ENCODE measurements around the gene GDI1.
A peak's percentile ranks its signal among the peaks of the same experiment; 100 is the strongest.
"Not testable (repeated sequence)": the region's sequence is repeated elsewhere in the genome, so short reads cannot be mapped to it uniquely, and the experiment has no call there.

Gene GDI1

DNA sequence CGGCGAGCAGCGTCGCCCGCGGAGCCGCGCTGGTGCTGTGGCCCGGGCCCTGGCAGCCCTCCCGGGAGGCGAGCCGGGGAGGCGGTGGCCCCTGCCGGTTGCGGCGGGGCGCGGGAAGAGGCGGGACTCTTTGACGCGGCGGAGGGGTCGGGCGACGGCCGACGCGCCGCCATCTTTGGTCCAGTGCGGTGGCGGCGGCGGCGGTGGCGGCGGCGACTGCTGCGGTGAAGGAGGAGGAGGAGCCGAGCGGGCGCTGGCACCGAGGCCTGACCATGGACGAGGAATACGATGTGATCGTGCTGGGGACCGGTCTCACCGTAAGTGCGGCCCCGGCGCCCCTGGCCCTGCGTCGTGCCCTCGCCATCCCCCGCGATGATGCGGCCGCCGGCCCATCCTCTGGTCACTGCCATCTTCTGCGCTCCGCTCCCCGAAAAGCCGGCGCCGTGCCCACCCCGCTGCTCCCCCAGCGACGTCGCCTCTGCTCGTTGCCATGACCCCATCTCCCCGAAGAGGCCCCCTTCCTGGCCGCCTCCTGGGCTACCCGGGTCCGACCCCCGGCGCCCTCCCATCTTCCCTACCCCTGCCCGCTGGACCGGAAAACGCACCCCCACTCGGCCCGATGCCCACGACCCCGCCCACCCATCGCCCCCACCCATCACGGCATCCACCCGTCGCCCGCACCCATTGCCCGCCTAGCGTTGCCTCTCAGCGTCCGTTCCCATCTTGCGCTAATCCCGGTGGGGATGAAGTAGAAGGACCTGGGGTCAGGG lies at the start of gene GDI1:
TSS of gene GDI1 (plus strand) at position 172 of the 770 bp plus-strand sequence. CDS start at position 273, 101 bp downstream.
- no peak for DNase-seq (ENCODE audit: low read depth in 2 of 2)

DNA sequence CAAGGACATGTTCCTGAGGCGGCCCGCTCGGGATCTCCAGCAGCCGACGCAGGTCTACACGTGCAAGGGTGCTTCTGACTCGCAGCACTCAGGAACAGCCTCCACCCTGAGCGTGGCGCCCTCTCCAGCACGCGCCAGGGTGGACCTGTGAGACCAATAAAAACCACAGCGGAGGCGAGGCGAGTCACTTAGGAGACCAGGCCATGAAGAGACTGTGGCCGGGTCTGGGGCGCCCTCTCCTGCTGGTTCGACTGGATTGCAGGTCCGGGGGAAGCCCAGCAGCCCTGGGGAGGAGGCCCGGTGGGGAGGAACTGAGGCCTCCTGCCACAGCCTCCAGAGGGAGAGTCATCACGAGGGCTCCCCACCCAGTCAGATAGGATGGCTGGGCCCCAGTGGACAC lies 48.9 kb upstream of the GDI1 start:
- not testable (repeated sequence) for DNase-seq (ENCODE audit: low read depth in 2 of 2)

DNA sequence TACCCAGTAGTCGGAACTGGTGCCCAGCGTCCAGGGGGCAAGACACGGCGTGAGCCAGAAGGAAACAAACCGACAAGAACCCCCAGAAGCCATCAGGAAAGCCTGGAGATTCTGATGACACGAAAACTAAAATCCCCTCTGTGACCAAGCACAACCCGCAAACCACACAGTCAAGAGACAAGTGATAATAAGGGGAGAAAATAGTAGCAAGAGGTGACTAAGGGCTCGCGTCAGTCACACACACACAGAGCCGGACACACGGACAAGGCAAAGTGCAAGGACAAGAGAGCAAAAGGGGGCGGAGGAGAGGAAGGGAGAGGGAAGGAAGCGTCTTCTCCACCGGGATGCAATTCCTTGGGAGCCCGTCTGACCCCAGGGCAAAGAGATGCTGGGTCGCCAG lies 48.3 kb upstream of the GDI1 start:
- not testable (repeated sequence) for DNase-seq (ENCODE audit: low read depth in 2 of 2)

DNA sequence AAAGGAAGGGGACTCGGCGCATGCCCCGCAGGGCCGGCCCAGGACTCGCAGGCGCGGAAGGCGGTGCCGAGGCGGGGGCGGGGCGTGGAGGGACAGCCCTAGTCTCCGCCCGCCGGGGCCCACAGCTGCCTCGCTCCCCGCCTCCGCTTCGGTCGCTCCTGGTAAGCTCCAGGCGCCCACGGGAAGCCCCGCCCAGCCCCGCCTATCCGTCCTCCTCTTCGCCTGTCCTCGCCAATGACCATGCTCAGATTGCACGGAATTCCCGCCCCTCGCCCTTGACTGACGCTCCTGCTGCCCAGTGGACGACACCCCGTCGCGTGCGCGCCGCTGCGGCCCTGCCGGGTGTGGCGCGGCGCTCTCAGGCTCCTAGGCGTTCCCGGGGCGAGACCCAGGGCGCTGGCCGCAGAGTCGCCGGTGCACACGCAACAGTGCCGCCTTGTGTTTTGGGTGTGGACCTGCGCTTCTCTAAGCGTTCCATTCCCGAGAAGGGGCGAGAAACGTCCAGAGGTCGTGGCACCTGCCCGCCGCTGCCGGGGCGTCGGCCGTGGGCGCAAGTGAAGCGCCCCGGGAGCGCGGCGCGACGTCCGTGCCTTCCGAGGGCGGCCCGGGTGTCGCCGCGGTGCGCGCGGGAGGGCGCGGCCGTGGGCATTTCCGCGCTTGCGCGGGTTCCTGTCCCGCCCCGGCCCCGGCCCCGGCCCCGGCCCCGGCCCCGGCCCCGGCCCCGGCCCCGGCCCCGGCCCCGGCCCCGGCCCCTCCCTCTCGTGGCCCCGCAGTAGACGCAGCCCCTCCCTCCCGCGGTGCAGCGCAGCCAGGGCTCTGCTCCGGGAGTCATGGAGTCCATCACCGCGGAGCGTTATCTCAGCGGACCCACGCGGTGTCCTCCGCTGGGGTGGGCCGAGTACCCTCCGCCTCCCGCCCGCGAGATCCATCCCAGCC lies 46.9 kb upstream of the GDI1 start:
- DNase-seq (ENCODE audit: low read depth in 2 of 2) = not testable (repeated sequence)

DNA sequence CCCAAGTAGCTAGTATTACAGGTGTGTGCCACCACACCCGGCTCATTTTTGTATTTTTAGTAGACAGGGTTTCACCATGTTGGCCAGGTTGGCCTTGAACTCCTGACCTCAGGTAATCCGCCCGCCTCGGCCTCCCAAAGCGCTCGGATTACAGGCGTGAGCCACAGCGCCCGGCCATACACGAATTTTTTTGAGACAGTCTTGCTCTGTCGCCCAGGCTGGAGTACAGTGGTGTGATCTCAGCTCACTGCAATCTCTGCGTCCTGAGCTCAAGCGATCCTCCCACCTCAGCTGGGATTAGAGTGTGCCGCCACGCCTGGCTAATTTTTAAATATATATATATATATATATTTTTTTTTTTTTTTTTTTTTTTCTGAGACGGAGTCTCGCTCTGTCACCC lies 40.6 kb upstream of the GDI1 start:
- DNase-seq (ENCODE audit: low read depth in 2 of 2) = not testable (repeated sequence)

DNA sequence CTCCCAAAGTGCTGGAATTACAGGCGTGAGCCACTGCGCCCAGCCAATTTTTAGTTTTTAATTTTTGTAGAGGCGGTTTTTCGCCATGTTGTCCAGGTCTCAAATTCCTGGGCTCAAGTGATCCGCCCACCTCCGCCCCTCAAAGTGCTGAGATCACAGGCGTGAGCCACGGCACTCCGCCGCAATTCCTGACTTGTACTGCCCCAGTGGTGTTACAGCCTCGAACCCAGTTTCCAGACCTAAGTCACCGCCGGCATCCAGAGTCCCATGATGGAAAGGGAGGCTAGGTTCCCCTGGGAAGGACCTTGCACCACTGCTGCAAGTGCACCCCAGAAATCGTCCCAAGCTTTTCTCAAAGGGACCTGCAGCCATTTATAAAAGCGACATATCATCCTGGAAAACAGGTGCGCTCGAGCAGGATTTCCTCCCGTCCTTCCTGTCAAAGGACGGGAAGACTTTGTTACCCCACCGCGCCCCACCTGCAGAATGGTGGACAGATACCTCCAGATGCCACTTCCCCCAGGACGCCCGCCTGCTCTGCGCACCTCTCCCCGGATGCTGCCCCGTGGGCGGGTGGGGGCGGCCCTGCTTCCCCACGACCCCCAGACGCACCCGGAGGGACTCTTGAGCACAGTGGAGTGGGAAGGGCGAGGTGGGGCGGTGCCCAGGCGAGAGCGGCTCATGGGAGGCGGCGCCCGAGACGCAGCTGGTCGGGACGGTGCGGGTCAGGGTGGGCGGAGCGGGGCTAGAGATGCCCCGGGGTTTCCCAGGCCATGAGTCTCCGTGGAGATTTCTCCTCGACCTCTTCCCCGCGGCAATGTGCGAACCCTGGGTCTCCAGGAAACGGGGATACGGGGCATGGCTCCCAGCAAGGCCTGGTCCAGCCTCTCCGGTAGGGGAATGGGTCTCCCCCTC lies 39.7 kb upstream of the GDI1 start:
- peak; percentile 54 to 56 for DNase-seq (ENCODE audit: low read depth in 2 of 2)

DNA sequence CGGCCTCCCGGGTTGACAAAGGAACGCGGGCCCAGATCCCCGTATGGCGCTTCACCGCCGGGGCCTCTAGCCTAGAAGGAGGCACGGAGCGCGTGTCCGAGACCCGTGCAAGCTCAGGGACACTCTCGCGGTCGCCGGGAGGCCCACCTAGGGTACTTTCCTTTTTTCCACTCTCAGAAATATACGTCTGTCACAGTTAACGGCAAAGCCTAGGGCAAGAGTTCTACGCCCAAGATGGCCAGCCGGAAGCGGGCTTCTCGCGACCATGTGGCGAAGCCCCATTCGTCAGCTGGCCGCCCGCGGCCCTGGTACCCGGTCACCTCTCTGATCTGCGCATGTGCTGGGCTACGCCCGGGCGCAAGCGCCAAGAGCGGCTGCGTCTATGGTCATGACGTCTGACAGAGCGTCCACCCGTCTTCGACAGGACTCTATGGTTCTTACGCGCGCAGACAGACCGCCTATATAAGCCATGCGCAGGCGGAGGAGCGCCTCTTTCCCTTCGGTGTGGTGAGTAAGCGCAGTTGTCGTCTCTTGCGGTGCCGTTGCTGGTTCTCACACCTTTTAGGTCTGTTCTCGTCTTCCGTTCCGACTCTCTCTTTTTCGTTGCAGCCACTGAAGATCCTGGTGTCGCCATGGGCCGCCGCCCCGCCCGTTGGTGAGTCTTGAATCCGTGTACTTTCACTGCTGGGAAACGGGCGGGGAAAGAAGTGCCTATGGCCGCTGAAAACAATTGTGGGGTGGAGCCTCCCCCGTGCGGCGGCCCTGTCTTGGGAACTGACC lies 38.9 kb upstream of the GDI1 start, which contains the start of gene RPL10:
TSS of gene RPL10 (plus strand) at position 490 of the 780 bp plus-strand sequence. CDS start at position 633, 143 bp downstream.
- peak; percentile 84 to 91 for DNase-seq (ENCODE audit: low read depth in 2 of 2)

DNA sequence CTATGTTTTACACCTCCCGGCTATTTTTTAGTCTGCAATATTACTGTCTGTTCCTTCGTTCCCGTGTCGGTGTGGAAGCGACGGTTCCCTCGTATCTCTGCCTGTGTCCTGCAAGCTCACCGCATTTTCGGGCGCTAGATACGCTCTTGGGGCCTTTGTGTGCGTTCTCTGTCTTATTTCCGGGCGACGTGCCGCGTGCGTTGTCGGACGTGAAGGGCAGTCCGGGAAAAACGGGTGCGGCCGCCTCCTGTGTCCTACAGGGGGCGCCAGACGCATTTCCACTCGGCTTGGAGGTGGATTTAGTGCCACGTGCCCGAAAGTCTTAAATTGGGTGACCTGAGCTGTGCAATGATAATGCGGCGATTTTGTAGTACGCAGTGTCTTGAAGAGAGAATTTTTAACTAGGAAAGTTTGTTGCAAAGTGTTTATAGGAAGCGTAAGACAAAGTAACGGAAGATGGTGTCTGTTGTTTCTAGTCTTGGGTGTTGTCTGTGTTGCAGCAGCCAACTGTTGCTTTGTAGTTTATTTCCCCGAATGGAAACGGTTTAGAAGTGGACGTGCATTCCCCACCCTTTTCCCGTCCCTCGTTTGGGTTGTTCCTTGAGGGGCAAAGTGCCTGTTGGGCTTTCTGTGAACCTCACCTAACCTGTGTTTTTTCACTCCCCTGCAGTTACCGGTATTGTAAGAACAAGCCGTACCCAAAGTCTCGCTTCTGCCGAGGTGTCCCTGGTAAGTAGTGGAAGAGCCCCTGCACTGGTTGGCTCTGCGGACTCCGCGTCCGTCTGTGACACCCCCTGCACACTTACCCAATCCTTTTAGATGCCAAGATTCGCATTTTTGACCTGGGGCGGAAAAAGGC lies 38.1 kb upstream of the GDI1 start:
- DNase-seq (ENCODE audit: low read depth in 2 of 2) = peak; percentile 64 to 66

DNA sequence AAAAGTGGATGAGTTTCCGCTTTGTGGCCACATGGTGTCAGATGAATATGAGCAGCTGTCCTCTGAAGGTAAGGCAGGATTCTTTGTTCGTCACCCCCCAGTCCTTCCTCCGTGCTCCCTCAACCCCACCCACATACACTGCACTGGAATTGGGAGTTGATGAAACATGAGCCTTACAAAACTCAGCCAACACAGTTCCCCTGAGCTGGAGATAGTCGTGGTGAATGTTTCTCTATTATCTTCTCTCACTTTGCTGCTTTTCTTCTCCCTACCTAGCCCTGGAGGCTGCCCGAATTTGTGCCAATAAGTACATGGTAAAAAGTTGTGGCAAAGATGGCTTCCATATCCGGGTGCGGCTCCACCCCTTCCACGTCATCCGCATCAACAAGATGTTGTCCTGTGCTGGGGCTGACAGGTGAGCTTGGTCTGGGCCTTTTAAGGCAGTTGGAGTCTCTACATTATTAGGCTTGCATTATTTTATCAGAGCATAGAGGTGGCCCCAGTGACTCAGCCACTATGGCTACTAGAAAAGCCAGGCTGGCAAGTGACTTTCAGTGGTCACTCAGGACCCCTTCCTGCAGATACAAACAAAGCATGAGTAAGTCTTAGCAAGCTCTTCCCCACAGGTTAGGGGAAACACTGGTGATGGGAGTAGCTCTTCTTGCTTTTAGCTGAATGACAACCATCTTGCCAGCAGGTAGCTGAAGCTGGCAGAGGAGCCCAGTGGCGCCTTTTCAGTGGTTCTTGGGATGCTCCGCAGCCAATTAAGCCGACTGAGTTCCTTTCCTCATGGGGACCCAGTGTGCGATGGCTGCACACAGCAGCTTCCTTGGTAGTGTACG lies 37.2 kb upstream of the GDI1 start:
- DNase-seq (ENCODE audit: low read depth in 2 of 2) = no peak

DNA sequence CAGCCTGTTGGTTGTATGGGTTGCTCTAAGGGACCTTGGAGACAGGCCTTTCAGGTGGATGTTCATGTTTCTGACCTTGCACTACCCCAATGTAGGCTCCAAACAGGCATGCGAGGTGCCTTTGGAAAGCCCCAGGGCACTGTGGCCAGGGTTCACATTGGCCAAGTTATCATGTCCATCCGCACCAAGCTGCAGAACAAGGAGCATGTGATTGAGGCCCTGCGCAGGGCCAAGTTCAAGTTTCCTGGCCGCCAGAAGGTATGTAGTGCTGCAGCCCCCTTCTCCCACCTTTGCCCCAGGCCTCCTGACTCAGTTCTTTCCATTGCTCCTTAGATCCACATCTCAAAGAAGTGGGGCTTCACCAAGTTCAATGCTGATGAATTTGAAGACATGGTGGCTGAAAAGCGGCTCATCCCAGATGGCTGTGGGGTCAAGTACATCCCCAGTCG lies 36.6 kb upstream of the GDI1 start:
- DNase-seq (ENCODE audit: low read depth in 2 of 2) = not testable (repeated sequence)

DNA sequence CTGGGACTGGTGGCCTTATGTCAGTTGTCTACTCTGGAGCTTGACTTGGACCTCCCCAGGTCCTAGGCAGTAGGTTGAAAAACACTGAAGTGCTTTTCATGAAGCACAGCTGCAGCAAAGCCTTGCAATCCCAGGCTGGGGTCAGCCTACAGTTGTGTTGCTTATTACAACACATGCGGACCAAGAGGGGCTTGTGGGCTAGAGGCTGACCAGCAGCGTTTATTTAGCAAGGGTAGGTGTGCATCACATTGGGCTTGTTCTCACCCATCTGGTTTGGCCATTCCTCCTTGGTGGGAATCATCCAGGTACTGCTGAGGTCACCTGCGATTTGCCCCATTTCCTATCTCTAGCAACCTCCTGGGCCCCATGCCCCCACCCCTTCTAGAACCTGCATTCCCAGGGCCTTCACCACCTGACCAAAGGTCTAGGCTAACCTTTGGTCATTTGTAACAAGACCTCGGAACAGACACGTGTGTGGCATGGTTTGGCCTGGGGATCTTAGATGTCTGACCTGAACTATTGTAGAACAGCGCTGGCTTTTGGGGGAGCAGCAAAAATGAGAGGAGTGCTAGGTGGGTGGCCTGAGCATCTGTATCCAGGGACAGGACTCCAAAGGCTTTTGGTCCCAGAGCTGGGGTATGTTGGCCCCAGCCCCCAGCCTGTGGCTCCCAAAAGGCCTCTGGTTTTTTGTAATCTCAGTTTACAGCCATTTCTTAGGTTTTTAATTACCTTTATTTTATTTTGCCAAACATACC lies 35.7 kb upstream of the GDI1 start:
- no peak for DNase-seq (ENCODE audit: low read depth in 2 of 2)

DNA sequence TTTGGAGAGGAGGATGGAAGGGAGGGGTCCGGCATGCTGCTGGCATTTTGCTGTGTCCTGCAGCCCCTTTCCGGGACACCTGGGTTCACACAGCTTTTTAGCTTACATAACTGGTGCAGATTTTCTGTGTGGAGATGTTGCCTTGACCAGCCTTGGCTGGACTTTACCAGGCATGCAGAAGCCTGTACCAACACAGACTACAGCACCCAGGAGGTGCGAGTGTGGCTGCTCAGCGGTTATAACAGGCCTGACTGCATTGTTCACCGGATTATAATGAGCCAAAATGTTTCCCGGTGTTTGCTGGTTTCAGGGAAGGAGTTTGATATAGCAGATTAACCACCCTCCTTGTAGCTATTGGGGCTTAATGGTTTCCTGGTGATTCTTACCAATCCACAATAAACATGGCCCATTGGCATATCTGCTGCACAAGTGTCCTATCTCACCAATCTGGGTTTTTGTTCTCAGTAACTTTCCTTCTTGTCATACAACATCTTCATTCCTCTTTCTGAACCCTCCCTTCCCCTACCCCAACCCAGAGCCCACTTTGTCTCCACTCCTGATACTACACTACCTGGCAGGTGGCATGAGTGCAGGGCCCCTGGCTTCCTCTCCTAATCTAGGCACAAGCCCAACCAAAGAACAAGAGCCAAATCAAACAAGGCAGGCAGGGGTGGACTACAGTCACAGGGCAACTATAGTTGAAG lies 34.9 kb upstream of the GDI1 start:
- DNase-seq (ENCODE audit: low read depth in 2 of 2) = no peak

DNA sequence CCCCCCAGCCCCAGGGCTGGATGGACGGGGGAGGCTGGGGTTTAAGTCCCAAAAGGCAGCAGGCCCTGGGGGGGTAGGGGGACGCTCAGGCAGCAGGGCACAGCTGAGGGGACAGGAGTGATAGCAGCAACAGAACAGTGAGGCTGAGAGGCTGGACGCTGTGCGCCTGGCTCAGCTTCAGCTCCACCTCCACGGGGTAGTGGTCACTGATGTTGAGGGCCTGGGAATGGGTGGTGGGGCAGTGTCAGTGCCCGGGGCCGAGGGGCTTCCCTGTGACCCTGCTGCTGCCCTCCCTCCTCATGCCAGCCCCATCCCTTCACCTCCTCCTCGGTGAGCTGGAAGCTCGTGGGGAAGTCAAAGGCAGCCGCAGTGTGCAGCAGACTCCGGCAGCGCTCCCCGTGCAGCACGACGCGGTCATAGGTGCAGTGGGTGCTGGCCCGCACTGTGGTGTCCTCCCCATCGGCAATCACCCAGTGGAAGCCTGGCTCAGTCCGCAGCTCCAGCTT lies 34.3 kb upstream of the GDI1 start:
- no peak for DNase-seq (ENCODE audit: low read depth in 2 of 2)

DNA sequence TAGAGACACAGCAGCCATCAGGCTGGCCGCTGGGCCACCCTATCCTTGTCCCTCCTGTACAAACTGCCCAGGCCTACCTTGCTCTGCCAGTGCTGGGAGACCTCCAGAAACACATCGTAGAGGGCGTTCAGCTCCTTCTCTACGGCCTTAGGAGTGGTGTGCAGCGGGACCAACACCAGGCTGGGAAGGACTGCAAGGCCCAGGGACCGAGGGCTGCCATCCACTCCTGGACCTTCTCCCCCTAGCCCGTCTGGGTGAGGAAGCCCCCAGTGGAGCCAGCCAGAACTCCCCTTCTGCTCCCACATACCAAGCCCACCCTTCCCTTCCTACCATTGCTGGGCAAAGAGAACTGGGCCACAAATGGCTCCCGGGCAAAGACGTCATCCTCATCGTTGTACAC lies 33.8 kb upstream of the GDI1 start:
- no peak for DNase-seq (ENCODE audit: low read depth in 2 of 2)

DNA sequence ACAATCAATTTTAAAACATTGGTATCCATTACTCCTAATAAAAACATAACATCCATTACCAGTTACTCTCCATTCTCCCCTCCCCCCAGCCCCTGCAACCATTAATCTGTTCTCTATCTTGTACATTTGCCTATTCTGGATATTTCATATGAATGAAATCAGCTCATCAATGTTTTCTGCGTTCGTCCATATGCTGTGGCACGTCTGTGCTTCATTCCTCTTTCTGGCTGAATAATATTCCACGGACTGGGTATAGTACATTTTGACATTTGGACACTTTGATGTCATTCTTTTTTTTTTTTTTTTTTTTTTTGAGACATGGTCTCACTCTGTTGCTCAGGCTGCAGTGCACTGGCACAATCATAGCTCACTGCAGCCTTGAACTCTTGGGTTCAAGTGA lies 33.1 kb upstream of the GDI1 start:
- DNase-seq (ENCODE audit: low read depth in 2 of 2) = no peak

DNA sequence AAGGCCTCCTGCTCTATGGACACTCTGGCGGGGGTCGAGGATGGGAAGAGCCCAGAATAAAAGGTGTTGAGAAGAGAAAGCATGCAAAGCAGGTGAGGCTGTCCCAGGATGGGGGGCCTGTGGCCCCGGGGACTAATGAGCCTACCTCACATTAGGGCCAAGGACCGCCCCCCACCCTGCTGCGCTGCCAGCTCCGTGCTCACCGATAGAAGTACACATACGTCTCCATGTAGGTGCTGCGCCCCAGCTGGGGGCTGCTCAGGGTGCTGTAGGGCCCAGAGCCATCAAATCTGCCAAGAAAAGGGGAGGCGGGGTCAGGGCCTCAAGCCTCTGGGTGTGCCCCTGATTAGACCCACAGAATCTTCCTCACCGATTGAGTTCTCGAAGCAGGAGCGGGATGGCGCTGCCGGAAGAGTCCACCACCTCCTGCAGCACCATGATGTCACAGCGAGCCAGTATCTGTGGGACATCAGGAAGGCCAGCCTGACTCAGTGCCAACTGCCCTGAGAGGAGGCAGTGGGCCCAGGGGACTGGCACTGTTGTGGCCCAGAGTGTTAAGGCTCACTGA lies 32.2 kb upstream of the GDI1 start:
- no peak for DNase-seq (ENCODE audit: low read depth in 2 of 2)

Measured in stimulated activated CD8-positive, alpha-beta memory T cell treated with anti-CD3 and anti-CD28 coated beads, Interleukin-15, amount 100 ng/mL, for 48 hours (primary cell).